KG1 (cell line): ENCODE data around the gene TUBA3D.
"Not testable (repeated sequence)": the region's sequence is repeated elsewhere in the genome, so short reads cannot be mapped to it uniquely, and the experiment has no call there.

Experiments used
- DNase-seq: peaks from one replicate; lab custom pipeline; 2025; lab: John Stamatoyannopoulos, UW

Gene TUBA3D

GRCh38 chr2:131483981-131484820, 8.3 kb downstream of the TUBA3D start:
- DNase-seq = not testable (repeated sequence)

- DNase-seq = not testable (repeated sequence)
Observed at GRCh38 chr2:131484906-131485460, 9.1 kb downstream of the TUBA3D start.

GRCh38 chr2:131486201-131486902, 10.4 kb downstream of the TUBA3D start:
- DNase-seq = not testable (repeated sequence)

- DNase-seq = no peak
Observed at GRCh38 chr2:131488306-131489205, 12.6 kb downstream of the TUBA3D start.

GRCh38 chr2:131490616-131491468, 14.9 kb downstream of the TUBA3D start:
- not testable (repeated sequence) for DNase-seq

- DNase-seq = peak; percentile 6
Observed at GRCh38 chr2:131491469-131491836, 15.5 kb downstream of the TUBA3D start.

GRCh38 chr2:131492015-131492417, 16.1 kb downstream of the TUBA3D start, which contains the start of gene MZT2A:
MZT2A (minus strand) TSS chr2:131492397; CDS start chr2:131492376, 21 bp downstream.
- DNase-seq = not testable (repeated sequence)

GRCh38 chr2:131492418-131493198, 16.7 kb downstream of the TUBA3D start:
- DNase-seq = peak; percentile 100

- no peak for DNase-seq
Observed at GRCh38 chr2:131493199-131493968, 17.5 kb downstream of the TUBA3D start.

GRCh38 chr2:131495506-131495905, 19.6 kb downstream of the TUBA3D start:
- DNase-seq = not testable (repeated sequence)

GRCh38 chr2:131498321-131498973, 22.5 kb downstream of the TUBA3D start:
- not testable (repeated sequence) for DNase-seq

GRCh38 chr2:131503587-131503986, 27.7 kb downstream of the TUBA3D start:
- not testable (repeated sequence) for DNase-seq

GRCh38 chr2:131504082-131504750, 28.3 kb downstream of the TUBA3D start:
- DNase-seq = not testable (repeated sequence)

- DNase-seq = no peak
Observed at GRCh38 chr2:131509615-131510014, 33.7 kb downstream of the TUBA3D start.

- DNase-seq = not testable (repeated sequence)
Observed at GRCh38 chr2:131511291-131511968, 35.5 kb downstream of the TUBA3D start.

- not testable (repeated sequence) for DNase-seq
Observed at GRCh38 chr2:131511969-131512870, 36.3 kb downstream of the TUBA3D start.
